ENCODE results near the gene NAP1L4. TPM values are rescaled to one million over a fixed set of nuclear protein-coding genes. Genes with fewer than 3 reads are reported as not detected.

The NAP1L4 gene
- total RNA-seq, 1 experiment from 2014 or later, result 189 TPM

DNA sequence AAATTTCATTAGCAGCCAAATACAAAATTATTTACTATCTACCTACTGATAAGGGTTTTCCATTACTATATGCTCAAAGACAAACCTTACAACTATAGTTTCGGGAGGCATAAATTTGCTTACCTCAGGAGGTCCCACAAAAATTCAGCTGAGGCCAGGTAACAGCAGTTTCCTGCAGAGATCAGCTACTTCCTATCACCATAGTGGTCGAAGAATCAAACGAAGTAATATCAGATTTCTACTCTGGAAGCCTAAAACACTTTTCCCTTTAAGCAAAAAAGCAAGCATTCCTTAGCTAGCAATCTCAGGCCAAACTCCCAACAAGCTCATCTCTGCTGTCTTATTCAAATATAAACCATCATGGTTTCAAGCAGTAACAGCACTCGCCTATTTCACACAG is 3.1 kb downstream of the NAP1L4 start (continued):
- TF ChIP-seq TCF7 (CRISPR knock-in tag; IDR thresholded peaks at IDR 0.05; ENCODE audit: low read depth), result no peak

DNA sequence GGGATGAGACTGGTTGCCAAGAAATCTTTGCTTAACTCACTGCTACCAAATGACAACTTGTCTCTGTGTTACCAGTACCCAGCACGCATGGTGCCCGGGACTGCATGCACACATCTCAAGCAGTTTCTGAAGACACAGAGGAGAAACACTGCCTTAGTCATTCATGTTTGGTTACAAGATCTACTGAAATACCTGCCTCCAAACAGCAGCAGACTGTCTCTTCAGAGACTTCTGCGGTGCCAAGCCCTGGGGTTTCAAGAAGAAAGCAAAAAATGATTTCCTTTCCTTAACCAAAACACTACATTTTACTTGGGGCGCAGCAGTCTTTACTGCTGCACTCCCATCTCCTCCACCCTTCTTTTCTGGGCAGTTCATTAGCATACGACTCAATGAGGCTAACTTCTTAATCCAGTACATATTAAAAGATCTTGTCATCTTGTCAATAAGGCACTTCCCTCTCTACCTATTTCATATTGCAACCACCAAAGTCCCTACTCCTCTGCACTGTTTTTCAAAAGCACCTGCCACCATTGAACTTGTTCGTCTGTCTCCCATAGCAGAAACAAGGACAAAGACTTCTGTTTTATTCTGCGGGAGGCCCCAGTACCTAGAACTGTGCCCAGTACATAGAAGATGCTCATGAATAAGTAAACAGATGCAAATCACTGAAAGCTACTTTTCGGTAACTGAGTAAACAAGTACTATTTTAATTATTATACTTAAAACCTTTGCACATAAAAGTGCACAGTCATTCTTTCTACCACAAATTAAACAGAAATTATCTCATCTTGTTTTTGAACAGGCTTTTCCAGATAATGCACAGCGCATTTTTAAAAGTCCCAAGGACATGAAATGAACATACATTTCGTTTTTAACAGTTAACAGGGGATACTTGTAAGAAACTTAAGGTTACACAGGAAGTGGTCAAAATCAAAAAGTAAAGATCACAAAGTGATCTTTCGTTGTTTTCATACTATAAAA is 4.0 kb downstream of the NAP1L4 start:
- H3K4me3 Mint-ChIP-seq, result peak overlapping the region; percentile 99
- no peaks in the 10 kb centered on the region; the same call in 1 of the 2 replicates for H3K27me3 Mint-ChIP-seq (ENCODE audit: low read depth)
- POLR2A ChIA-PET, result interaction anchor here (0.8 kb wide), 1 partner anchor 58 kb away, joined by 3 read pairs; no protein-coding TSS in a partner anchor
- DNase-seq (ENCODE audit: low spot score), result no peak
- H3K4me1 Mint-ChIP-seq, result peaks cover 35% of the 10 kb centered on the region
- H3K27ac Mint-ChIP-seq, result peak overlapping the region; percentile 87
- no peak for TF ChIP-seq NFATC4 (CRISPR knock-in tag; IDR thresholded peaks at IDR 0.05)
- TF ChIP-seq RELA (CRISPR knock-in tag; IDR thresholded peaks at IDR 0.05; ENCODE audit: borderline replicate concordance), result no peak
- no peak for TF ChIP-seq CBFB (CRISPR knock-in tag; IDR thresholded peaks at IDR 0.05; ENCODE audit: low read depth)
- no peak for TF ChIP-seq KAT7 (CRISPR knock-in tag; IDR thresholded peaks at IDR 0.05; ENCODE audit: borderline replicate concordance)
- no peak for TF ChIP-seq MYBL2 (CRISPR knock-in tag; IDR thresholded peaks at IDR 0.05)
- no peak for TF ChIP-seq ATF1 (CRISPR knock-in tag; IDR thresholded peaks at IDR 0.05)
- TF ChIP-seq ZNF232 (CRISPR knock-in tag; IDR thresholded peaks at IDR 0.05), result no peak
- TF ChIP-seq, protein P1, sequence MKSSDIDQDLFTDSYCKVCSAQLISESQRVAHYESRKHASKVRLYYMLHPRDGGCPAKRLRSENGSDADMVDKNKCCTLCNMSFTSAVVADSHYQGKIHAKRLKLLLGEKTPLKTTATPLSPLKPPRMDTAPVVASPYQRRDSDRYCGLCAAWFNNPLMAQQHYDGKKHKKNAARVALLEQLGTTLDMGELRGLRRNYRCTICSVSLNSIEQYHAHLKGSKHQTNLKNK (CRISPR knock-in tag; IDR thresholded peaks at IDR 0.05), result no peak
- no peak for TF ChIP-seq JUN (CRISPR knock-in tag; IDR thresholded peaks at IDR 0.05)
- no peak for TF ChIP-seq FOXP1 (CRISPR knock-in tag; IDR thresholded peaks at IDR 0.05; ENCODE audit: borderline replicate concordance)
- TF ChIP-seq ZNF512 (CRISPR knock-in tag; IDR thresholded peaks at IDR 0.05; ENCODE audit: borderline replicate concordance), result no peak
- no peak for TF ChIP-seq GABPB1 (CRISPR knock-in tag; IDR thresholded peaks at IDR 0.05)
- no peak for TF ChIP-seq JAZF1 (CRISPR knock-in tag; IDR thresholded peaks at IDR 0.05)
- no peak for TF ChIP-seq CREM (CRISPR knock-in tag; IDR thresholded peaks at IDR 0.05)
- no peak for TF ChIP-seq EMX1 (CRISPR knock-in tag; IDR thresholded peaks at IDR 0.05)
- TF ChIP-seq ZNF317 (CRISPR knock-in tag; IDR thresholded peaks at IDR 0.05; ENCODE audit: borderline replicate concordance, low read depth), result no peak
- no peak for TF ChIP-seq TP53 (CRISPR knock-in tag; IDR thresholded peaks at IDR 0.05)
- TF ChIP-seq, protein P2, sequence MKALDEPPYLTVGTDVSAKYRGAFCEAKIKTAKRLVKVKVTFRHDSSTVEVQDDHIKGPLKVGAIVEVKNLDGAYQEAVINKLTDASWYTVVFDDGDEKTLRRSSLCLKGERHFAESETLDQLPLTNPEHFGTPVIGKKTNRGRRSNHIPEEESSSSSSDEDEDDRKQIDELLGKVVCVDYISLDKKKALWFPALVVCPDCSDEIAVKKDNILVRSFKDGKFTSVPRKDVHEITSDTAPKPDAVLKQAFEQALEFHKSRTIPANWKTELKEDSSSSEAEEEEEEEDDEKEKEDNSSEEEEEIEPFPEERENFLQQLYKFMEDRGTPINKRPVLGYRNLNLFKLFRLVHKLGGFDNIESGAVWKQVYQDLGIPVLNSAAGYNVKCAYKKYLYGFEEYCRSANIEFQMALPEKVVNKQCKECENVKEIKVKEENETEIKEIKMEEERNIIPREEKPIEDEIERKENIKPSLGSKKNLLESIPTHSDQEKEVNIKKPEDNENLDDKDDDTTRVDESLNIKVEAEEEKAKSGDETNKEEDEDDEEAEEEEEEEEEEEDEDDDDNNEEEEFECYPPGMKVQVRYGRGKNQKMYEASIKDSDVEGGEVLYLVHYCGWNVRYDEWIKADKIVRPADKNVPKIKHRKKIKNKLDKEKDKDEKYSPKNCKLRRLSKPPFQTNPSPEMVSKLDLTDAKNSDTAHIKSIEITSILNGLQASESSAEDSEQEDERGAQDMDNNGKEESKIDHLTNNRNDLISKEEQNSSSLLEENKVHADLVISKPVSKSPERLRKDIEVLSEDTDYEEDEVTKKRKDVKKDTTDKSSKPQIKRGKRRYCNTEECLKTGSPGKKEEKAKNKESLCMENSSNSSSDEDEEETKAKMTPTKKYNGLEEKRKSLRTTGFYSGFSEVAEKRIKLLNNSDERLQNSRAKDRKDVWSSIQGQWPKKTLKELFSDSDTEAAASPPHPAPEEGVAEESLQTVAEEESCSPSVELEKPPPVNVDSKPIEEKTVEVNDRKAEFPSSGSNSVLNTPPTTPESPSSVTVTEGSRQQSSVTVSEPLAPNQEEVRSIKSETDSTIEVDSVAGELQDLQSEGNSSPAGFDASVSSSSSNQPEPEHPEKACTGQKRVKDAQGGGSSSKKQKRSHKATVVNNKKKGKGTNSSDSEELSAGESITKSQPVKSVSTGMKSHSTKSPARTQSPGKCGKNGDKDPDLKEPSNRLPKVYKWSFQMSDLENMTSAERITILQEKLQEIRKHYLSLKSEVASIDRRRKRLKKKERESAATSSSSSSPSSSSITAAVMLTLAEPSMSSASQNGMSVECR (CRISPR knock-in tag; IDR thresholded peaks at IDR 0.05; ENCODE audit: borderline replicate concordance), result no peak
- no peak for TF ChIP-seq ZNF396 (CRISPR knock-in tag; IDR thresholded peaks at IDR 0.05; ENCODE audit: borderline replicate concordance)
- TF ChIP-seq PRRX2 (CRISPR knock-in tag; IDR thresholded peaks at IDR 0.05), result no peak
- H3K9me3 Mint-ChIP-seq, result no peaks in the 10 kb centered on the region
- no peak for ATAC-seq
- peaks cover 18% of the 10 kb centered on the region for H3K36me3 Mint-ChIP-seq
- CTCF ChIA-PET, result interaction anchor here (0.9 to 1.1 kb wide), 5 partner anchors 13 to 58 kb away, joined by 3 to 5 read pairs (median 3); no protein-coding TSS in a partner anchor

Data from WTC11 (cell line).